ENCODE results near the gene SCAMP2.

Gene SCAMP2

DNA sequence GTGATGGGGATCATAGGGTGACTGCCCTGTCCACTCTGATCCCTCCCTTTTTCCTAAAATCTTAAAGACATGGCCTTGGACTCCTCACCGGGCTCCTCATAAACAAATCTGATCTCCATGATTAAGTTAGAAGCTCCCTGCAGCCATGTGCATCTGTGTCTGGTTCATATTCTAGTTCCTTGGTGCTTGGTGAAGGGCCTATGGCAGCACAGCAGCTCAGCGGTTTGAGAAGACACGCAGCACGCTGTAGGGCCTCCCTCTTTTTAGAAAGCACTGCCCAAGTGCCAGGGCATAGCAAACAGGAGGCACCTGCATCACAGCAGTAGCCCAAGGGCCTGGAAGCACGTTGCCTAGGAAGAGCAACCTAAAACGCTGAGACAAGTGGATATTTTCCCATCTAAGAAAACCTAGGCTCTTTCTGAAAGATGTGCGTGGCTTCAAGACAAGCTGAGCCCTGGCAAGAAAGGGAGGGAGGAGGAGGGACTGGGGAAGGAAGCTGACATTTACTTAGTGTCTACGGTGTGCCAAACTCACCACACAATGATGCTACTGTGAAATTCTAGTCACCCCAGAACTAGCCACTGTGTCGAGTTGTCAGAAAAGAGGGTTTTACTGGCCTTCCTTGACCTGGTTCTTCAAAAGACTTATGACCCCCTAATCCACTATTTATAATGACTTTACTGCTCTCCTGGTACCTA, 15.3 kb downstream of the SCAMP2 start:
- no peak for DNase-seq

DNA sequence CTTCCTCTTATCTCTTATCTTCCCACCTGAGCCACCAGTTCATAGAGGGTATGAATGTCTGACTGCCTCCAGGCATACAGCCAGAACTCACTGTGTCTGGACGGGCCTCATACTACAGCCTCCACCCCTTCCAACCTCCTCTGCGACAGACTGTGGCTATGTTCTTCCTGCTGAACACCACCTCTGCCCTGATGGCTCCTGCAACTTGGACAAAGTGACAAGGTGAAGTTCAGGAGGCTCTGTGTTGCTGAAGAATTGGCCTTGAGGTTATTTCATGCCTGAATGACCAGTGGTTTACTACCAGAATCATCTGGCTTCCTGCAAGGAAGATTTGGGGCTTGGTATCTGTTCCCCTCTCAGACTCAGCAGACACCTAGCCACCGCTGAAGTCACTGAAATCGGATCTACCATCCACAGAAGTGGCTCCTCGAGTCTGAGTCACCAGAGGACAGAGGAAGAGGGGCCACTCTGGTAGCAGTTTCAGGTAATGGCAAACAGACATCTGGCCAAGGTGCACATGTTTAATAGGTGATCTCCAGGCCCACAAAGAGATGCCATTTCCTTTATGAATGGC, 16.0 kb downstream of the SCAMP2 start:
- DNase-seq, result no peak

DNA sequence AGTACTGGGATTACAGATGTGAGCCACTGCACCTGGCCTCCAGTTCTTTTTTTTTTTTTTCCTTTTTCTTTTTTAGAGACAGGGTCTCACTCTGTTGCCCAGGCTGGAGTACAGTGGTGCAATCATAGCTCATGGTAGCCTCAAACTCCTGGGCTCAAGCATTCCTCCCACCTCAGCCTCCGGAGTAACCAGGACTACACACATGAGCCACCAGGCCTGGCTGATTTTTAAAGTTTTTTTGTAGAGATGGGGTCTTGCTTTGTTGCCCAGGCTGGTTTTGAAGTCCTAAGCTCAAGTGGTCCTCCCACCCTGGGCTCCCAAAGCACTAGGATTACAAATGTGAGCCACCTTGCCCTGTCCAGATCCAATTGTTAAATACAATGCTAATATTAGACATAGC, 16.6 kb downstream of the SCAMP2 start:
- no peak for DNase-seq

DNA sequence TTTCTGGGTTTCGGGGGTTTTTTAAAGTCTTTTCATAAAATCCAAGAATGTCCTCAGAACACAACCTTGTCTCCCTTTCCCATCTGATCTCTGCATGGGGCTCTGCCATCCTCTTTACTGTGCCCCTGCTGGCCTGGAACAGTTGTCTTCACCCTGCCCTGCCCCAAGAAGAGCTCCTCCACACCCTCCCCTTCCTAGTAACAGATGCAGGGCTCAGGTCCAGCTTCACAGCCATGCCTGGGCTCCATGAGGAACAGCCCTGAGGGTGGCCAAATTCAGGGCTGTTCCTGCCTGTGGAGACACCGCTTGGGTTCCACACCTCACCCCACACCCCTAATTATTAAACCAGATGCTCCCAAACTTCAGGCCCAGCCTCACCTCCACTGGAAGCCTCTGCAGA, 17.3 kb downstream of the SCAMP2 start:
- DNase-seq, result no peak

DNA sequence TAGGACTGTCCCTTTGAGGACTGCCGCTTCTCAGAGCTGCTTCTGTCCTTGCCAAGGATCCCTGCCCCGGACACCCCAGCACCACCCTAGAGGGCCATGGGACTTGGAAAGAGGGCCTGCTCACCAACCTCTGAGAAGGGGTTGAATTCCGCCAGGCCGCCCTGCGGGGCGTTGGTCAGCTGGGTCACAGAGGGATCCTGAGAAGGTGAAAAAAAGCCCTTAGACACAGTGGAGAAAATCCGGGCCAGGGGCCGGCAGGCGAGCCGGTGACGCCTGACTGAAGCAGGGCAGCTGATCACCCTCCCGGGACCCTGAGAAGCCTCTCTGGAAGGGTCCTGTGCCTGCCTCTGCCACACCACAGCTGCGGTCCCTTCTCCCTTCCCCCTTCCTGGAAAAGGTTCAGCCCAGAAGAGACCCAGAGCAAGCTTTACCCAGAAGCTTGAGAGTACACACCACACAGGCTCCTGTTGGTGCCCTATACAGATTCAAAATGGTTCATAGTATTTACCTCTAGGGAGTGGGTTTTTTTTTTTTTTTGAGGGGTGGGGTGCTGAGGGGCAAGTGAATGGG, 18.6 kb downstream of the SCAMP2 start:
- DNase-seq, result no peak

DNA sequence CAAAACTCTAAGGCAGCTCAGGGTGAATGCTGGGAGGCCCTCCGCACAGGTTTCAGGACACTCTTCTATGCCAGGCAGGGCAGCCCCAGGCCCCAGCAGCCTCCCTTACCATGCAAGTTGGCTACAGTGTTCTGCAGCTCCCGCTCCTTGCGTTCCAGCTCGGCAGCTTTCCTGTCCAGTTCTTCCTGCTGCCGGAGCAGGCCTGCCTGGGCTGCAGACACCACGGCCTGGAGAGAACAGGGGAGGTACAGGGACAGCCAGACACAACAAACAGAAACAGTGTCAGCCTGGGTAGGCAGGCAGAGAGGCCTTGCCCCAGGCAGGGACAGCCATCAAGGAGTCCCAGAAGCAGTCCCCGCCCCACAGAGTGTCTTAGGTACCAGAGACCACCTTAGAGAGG, 21.2 kb downstream of the SCAMP2 start:
- no peak for DNase-seq

DNA sequence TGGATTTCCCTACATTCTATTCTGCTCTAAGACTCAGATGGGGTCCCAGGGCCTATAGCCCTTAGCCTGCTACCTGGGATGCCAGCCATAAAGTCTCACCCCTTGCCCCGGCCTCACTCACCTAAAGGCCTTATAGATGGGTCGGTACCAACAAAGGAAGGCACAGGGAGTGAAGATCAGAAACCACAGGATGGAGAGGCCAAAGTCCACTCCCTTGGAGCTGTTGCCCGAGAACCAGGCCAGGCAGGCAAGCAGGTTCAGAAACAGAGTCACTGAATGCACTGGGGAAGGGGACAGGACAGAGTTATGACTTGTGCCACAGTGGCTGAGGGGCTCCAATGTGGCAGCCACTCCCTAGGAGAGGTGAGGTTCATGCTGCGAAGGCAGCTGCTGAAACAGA, 22.8 kb downstream of the SCAMP2 start:
- no peak for DNase-seq

DNA sequence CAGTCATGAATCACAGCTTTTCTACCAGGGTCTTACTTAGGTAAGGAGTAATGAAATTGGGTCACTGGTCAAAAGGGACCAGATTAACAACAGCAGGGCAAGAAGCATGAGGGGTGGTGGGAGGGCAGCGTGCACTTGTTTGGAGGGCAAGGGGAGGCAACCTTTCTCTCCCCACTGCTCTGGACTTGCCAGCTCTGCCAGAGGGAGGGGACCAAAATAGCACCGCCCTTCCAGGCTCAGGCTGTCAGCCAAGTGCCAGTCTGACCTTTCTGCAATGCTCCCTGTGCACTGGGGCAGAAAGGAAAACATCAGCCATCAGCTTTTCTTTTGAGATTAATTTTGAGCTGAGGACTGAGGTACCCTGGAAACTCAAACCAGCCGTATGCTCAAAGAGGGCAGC, 25.7 kb downstream of the SCAMP2 start:
- no peak for DNase-seq

DNA sequence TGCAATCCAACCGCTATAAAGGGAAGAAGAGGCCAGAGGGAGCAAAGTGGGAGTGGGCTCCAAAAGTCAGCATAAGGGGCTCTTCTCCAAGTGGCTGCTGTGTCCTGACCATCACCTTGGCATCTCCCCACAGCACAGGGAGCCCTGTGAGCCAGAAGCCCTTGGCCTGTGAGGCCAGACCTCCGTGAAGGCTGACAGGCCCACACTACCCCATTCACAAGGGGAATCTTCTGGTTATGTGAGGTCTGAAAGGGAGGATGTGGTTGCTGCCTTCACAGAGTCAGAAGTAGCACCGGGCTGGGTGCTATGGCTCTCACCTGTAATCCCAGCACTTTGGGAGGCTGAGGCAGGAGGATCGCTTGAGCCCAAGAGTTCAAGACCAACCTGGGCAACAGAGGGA, 27.6 kb downstream of the SCAMP2 start:
- DNase-seq, result no peak

DNA sequence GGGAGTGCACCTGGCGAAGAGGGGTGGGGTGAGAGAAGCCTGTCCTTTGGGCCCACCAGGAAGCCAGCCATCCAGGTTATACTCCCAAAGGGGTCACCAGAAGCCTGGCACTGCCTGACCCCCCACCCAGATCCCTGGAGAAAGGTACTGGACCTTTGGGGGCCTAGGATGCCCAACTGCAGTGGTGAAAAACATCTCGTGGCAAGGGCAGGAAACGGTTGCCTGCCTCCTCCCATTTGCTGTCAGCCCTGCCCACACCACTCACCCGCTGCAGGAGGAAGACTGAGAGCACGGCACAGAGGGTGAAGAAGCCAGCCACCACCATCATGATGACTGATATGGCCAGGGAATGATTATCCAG, 28.0 kb downstream of the SCAMP2 start:
- DNase-seq, result no peak

DNA sequence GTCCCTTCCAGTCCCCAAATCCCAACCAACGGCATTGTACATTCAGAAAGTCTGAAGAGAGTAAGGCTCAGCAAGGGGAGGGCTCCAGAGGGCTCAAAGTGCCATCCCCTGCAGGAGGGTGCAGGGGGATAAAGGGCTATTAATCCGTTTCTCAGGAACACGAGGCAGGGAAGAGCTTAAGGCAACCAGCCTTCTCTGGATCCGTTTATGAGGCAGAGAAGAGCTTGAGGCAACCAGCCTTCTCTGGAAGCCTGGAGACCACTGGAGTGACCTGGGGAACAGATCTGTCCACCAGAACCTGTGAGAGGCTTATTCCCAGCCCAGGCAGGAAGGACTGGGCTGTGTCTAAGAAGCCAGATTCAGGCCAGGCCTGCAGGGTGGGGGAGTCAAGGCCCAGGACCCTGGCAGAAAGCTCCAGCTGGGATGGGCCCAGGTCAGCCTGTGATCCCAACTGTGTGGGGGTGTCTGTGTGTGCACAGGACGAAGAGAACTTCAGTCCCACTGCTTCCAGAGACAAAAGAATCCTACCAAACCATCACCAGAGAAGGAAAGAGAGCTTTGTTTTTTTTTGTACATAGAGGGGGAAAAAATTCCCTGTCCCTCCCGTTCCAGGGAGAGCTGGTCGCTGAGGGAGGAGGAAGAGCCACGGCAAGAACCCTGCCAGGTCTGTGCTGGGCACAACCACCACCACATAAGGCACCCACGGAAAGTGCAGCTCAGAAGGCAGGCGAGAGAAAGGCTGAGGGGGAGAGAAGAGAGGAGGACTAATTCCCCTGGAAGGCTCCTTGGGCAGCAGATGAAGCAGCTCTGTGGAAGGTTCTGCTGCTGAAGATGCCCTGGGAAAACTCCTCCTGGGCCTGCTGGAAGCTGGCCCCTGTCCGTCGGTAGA, 28.6 kb downstream of the SCAMP2 start:
- DNase-seq, result no peak

DNA sequence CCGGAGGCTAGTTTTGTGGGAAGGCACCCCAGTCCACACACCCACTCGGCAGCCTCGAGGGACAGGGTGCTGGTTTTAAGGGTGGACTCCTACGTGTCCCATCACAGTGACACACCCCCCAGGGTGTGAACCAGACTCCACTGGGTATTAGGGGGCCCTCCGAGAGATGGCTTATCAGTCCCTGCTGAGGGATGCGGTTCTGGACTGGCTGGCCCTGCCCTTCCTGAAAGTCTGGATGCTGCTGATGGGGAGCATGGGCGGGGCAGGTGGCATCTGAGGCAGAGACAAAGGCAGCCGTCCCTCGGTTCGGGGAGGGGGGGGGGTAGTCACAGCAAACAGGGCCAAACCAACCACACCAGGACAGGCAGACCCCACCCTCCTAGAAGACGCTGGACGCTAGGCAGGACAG, 29.3 kb downstream of the SCAMP2 start:
- DNase-seq, result no peak

DNA sequence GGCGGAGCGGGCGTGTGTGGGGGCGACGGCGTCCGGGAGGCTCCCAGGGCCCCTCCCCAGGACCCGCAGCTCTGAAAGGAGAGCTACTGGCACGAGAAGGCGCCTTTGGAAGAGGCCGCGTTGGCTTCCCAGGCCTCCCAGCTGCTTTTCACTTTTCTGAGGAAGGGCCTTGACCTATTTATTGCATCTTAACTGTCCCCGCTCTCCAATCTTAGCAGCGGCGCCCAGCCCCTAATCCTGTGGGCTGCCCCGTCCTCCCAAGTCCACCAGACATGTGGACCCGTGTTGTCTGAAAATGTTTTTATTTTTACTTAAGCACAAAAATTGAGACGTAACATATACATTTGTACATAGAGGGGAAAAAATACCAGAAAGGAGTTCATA, 29.7 kb downstream of the SCAMP2 start:
- no peak for DNase-seq

DNA sequence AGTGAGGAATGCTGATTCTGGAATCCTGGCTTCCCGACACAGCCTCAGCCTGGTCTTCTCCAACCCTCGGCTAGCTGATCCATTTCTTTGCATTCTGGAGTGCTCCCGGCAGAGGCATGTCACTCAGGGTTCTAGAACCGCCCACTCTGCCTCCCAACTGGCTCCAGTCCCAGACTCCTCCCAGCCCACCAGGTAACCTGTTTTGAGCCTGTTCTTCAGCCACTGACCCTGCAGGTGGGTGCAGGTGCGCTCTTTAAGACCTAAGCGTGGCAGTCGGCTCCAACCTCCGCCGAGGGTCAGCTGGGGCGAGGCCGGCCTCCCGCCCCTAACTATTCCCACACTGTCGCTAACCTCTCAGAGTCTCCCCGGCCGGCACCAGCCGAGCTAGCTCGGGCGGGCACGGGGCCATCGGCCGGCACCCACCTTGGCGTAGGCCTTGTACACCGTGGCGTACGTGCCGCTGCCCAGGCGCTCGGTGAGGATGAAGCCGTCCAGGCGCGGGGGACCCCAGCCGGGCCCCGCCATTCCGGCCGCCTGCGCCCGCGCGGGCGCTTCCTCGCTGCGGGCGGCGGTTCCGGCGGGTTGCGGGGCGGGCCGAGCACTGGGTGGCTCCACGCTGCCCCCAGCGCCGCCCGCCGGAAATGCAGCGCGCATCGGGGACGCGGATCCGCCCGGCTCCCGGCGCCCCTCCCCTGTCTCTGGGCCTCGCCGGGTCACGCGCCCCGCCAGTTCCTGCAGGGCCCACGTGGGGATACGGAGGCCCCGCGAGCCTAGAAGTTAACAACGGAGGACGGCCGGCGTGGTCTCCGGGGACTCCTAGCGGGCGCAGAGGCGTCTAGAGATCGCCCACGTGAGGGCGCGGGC, 30.4 kb downstream of the SCAMP2 start, which contains the start of gene ULK3:
Gene ULK3 (minus strand): TSS at position 576 of the 864 bp plus-strand sequence. CDS start 51 bp downstream, at position 525.
- DNase-seq, result peak; percentile 81 to 94

DNA sequence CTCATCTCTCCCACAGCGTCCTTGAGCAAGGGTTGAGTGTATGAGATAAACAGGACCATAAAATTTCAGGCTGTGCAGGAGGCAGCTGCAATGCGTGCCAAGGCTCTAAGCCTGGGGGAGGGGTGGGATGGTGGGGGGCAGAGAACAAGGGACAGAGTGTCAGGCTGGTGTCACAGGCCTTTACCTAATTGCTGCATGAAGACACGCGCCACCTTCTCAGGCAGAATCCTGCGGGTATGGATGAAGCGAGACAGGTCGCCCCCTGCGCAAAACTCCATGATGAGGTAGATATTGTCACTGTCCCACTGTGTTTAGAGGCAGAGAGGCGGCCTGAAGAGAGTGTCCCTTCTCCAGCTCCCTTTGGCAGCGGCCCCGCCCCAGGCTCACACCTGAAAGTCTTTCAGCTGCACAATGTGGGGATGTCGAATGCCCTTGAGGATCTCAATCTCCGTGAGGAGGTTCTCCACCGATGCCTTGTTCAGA, 31.2 kb downstream of the SCAMP2 start:
- DNase-seq, result no peak

DNA sequence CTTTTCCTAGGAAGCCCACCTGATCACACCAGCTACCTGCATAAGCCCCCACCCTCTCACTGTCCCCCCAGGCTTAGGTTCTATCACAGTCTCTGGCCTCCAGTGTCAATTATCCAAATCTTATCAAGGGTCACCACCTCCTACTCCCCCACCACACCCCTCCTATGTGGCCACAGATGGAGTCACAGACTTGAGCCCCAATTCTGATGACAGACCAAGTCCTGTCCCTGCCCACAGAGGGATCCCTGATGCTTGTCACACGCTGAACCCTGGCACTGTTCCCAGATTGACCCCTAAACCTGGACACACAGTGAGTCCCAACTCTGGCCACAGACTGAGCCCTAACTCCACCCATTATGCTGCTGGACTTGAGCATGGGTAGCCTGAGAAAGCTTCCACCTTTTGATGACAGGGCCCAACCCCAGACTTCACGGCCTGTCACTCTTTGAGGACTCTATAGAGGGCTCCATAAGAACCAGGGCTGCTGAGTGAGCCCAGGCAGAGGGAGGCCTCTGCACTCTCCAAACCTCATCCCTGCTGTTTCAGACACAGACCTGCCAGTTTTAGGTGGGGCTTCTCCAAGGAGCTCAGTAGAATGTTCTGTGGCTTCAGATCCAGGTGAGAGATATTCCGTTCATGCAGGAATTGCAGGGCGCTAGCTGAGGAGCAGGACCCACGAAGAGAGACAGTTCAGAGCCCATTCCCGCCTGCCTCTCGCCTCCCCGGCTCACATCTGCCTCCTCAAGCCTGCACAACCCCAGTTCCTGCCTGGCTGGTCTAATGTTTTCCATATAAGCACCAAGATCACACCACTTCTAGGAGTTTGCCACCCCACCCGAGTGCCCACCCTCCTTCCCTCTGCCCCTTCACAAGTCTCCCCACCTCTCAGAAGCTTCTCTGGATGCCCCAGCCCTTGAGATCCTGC, 32.1 kb downstream of the SCAMP2 start:
- no peak for DNase-seq

DNA sequence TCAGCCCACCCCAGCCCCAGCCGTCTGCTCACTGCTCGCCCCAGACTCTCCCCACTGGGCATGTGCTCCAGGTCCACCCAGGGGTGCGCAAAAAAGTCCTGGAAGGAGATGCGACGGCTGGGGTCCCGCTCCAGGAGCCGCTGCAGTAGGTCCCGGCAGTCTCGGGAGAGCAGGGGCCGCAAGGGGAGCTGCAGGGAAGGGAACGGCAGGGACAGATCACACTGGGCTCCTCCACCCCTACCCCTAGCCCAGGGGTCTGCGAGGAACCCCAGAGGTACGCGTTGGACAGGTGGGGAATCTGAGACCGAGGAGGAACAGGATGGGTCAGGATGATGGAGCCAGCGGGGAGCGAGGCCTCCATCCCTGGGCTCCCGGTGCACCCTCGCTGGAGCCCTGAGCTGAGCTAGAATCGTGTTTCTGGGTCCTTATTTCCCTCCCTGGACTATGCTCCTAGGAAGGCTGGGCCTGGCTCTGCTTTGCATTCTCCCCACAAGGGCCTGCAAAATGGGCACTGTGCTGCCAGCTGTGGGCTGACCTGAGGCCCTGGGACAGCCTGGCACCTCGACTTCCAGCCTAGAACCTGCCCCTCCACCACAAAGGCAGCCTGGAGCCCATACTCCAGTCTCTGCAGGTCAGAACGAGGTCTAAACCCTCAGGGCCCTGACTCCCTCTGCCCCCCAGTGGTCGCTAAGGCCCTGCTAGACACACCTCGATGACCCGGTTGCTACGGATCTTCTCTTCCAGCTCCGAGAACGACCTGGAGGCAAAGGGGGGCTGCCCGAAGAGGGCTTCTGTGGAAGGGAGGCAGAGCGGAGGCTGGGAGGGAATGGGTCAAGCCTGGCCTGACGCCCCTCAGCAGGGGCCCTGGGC, 33.4 kb downstream of the SCAMP2 start:
- no peak for DNase-seq

DNA sequence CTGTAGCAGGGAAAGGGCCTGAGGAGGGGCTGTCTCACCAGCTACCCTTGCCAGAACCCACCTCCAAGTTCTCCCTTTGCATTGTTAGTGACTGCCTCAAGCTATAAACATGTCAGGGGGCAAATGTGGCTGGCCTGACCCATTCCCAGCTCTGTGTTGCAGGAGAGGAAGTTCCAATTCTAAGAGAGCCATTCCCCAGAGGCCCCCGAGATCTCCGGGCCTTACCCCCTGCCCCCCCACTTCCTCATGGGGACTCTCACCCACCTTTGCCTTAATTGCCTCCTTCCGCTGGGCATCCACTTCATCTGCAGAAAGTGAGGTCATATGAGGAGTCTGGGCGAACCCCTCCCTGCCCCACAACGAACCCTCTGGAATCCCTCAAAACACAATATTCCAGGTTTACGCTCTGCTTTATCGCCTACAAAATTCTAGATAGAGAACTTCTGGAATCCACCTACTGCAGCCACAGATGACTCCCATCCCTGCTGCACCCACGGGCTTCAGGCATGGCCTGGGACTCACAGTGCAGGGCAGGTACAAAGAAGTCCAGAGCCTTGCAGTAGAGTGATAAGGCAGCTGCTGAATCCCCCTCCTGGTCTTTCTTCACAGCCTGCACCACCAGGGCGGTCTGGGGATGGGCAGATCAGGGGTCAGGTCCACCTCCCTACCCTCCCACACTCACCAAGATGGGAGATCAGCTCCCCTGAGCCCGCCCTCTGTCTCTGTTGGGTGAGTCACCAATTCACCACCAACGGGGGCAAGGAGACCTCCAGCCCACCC, 34.2 kb downstream of the SCAMP2 start:
- no peak for DNase-seq

DNA sequence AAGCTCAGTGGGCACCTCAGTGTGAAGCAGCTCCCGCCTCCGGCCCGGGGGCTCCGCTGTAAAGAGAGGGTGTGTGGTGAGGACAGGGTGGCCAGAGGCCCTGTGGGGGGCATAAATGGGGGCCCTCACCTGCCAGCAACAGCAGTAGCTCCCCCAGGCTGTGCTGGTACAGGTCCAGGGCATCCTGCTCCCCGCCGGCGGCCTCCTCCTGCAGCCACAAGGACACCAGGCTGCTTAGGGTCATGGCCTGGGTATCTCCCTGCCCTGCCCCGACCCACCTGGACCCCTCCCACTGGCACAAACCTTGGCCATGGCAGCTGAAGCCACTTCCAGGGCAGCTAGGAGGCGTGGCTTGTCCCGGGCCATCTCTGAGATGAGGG, 35.0 kb downstream of the SCAMP2 start:
- DNase-seq, result no peak

All from inflammatory macrophage treated with lipopolysaccharide for 1 hour (primary cell).